HEK293 (cell line): ENCODE measurements around the gene DUSP14.

Experiments
- CTCF ChIA-PET: fragments of 350-600 bp; formaldehyde crosslinking; extraction: SDS; loops from one replicate; lab custom pipeline; 2021; ENCODE audit warnings: antibody characterized with exemption; lab: Yijun Ruan, JAX
- POLR2A ChIA-PET: fragments of 300-600 bp; formaldehyde crosslinking; extraction: SDS; loops from one replicate; lab custom pipeline; 2020; ENCODE audit warnings: antibody characterized with exemption, inconsistent platforms; lab: Yijun Ruan, JAX
- H3K27ac ChIP-seq: fragments of 200-500 bp; sonication (Bioruptor generic); 2 replicates; pipeline ENCODE4 v1.5.1; 2014; ENCODE audit warnings: low read depth, low read length, control low read depth, inconsistent platforms; ENCODE audit errors: extremely low read depth
- H3K36me3 ChIP-seq, 2 experiments: fragments of 200-500 bp in 1 of 2; sonication (Bioruptor generic) in 1 of 2; 1 replicate in 1 of 2; 2 replicates in 1 of 2; pipeline ENCODE4 v1.5.1; 2014 to 2017; ENCODE audit warnings: inconsistent platforms in 2 of 2, low read length in 2 of 2; ENCODE audit not compliant: control insufficient read depth in 2 of 2, insufficient read depth in 1 of 2
- H3K4me1 ChIP-seq: fragments of 200-500 bp; sonication (Bioruptor generic); 2 replicates; pipeline ENCODE4 v1.5.1; 2014; ENCODE audit warnings: mild to moderate bottlenecking, low read length, inconsistent platforms; ENCODE audit not compliant: control insufficient read depth, insufficient read depth
- H3K4me3 ChIP-seq: 2 replicates; pipeline ENCODE4 v1.5.1; 2011; ENCODE audit warnings: low read depth, mild to moderate bottlenecking, control low read depth, low read length, moderate library complexity
- H3K9me3 ChIP-seq: fragments of 200-500 bp; sonication (Bioruptor generic); 2 replicates; pipeline ENCODE4 v1.5.1; 2014; ENCODE audit warnings: low read depth, low read length, inconsistent platforms; ENCODE audit not compliant: control insufficient read depth, insufficient read depth
- KLF10 ChIP-seq: fragments of 450-650 bp; IDR thresholded peaks from 2 replicates; pipeline ENCODE4 v1.5.1; 2018; ENCODE audit warnings: missing biosample characterization, mild to moderate bottlenecking, missing genetic modification characterization
- SCRT1 ChIP-seq: fragments of 450-650 bp; formaldehyde crosslinking; IDR thresholded peaks from 2 replicates; pipeline ENCODE4 v1.5.1; 2016; ENCODE audit warnings: missing biosample characterization, missing genetic modification characterization, borderline replicate concordance
- SCRT2 ChIP-seq: fragments of 450-650 bp; formaldehyde crosslinking; IDR thresholded peaks from 2 replicates; pipeline ENCODE4 v1.5.1; 2016; ENCODE audit warnings: missing biosample characterization, missing genetic modification characterization
- ZEB2 ChIP-seq: fragments of 450-650 bp; formaldehyde crosslinking; IDR thresholded peaks from 2 replicates; pipeline ENCODE4 v1.5.1; 2016; ENCODE audit warnings: missing biosample characterization, missing genetic modification characterization
- ZFHX2 ChIP-seq: fragments of 450-650 bp; formaldehyde crosslinking; conservative IDR thresholded peaks from 2 replicates; pipeline ENCODE4 v1.5.1; 2016; ENCODE audit warnings: missing biosample characterization, missing genetic modification characterization
- ZNF112 ChIP-seq: fragments of 450-650 bp; formaldehyde crosslinking; IDR thresholded peaks from 2 replicates; pipeline ENCODE4 v1.5.0; 2017; ENCODE audit warnings: missing biosample characterization, missing genetic modification characterization
- ZNF16 ChIP-seq: fragments of 450-650 bp; formaldehyde crosslinking; IDR thresholded peaks from 2 replicates; pipeline ENCODE4 v1.5.1; 2016; ENCODE audit warnings: low read depth, missing biosample characterization, missing genetic modification characterization
- ZNF350 ChIP-seq: fragments of 450-650 bp; formaldehyde crosslinking; IDR thresholded peaks from 2 replicates; pipeline ENCODE4 v1.5.0; 2017; ENCODE audit warnings: missing biosample characterization, mild to moderate bottlenecking, missing genetic modification characterization
- ZNF394 ChIP-seq: fragments of 450-650 bp; formaldehyde crosslinking; IDR thresholded peaks from 2 replicates; pipeline ENCODE4 v1.5.1; 2016; ENCODE audit warnings: missing biosample characterization, missing genetic modification characterization, mild to moderate bottlenecking, moderate library complexity, borderline replicate concordance
- ZNF423 ChIP-seq: fragments of 450-650 bp; formaldehyde crosslinking; IDR thresholded peaks from 2 replicates; pipeline ENCODE4 v1.5.1; 2016; ENCODE audit warnings: missing biosample characterization, missing genetic modification characterization
- ZNF510 ChIP-seq: fragments of 450-650 bp; formaldehyde crosslinking; IDR thresholded peaks from 2 replicates; pipeline ENCODE4 v1.5.1; 2018; ENCODE audit warnings: mild to moderate bottlenecking, missing genetic modification characterization, missing biosample characterization; ENCODE audit not compliant: insufficient replicate concordance
- ZNF664 ChIP-seq: fragments of 450-650 bp; formaldehyde crosslinking; IDR thresholded peaks from 2 replicates; pipeline ENCODE4 v1.5.1; 2016; ENCODE audit warnings: missing biosample characterization, missing genetic modification characterization
- ZNF701 ChIP-seq: fragments of 450-650 bp; formaldehyde crosslinking; IDR thresholded peaks from 2 replicates; pipeline ENCODE4 v1.5.1; 2016; ENCODE audit warnings: missing biosample characterization, missing genetic modification characterization
- TF ChIP-seq, protein P1 (sequence below): fragments of 450-650 bp; formaldehyde crosslinking; conservative IDR thresholded peaks from 2 replicates; pipeline ENCODE4 v1.5.1; 2016; ENCODE audit warnings: low read depth, missing biosample characterization, missing genetic modification characterization
- TF ChIP-seq, protein P2 (sequence below): fragments of 450-650 bp; formaldehyde crosslinking; IDR thresholded peaks from 2 replicates; pipeline ENCODE4 v1.5.1; 2017; ENCODE audit warnings: missing biosample characterization, missing genetic modification characterization

The DUSP14 gene

DNA sequence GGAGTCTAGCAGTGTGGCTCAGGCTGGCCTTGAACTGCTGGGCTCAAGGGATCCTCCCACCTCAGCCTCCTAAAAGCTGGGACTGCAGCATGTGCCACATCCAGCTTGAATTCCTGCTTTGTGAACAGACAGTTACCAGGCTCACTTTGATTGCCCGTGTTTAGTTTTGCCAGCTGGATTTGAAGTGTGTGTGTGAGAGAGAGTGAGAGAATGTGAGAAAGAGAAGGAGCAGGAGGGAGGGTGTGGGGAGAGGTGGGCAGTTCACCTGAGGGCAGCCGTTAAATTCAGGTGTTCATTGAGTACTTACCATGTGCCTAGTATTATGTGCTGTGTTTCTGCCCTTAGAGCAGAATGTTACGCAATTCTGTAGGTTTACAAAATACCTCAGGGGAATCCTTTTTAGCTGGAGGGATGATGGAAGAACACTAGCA is 4.7 kb downstream of the DUSP14 start (continued):
- peak; percentile 32; the same call in 1 of the 2 replicates for TF ChIP-seq ZEB2 (tag by site-specific recombination)
- no peak for TF ChIP-seq KLF10

DNA sequence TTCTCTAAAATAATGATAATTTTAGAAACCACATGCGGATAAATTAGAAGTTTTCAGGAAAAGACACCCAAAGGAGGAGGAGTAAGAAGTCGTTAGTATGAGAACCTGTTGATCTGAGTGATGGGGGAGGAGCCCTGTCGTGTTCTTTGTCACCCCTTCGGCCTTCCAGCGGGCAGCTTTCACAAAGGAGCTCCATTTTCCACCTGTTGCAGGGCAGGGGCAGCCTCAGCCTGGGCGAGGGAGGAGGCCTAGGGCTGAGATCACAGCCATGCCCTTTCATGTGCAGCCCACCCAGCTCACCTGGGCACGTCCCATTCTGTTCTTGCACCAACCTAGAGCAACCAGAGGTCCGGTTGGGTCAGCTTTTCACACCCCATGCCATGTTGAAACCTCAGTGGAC is 5.3 kb downstream of the DUSP14 start:
- no peak overlapping the region for H3K4me3 ChIP-seq
- POLR2A ChIA-PET: interaction anchor here (0.6 to 0.9 kb wide), 2 partner anchors 14 to 136 kb away, joined by 3 read pairs; no protein-coding TSS in a partner anchor
- CTCF ChIA-PET: interaction anchor here (0.9 to 2.2 kb wide), 4 partner anchors 9 to 122 kb away, joined by 3 to 9 read pairs (median 3); no protein-coding TSS in a partner anchor
- H3K27ac ChIP-seq: no peak overlapping the region
- peaks cover 14% of the 10 kb centered on the region for H3K4me1 ChIP-seq
- H3K9me3 ChIP-seq: no peaks in the 10 kb centered on the region
- TF ChIP-seq ZNF423 (tag by site-specific recombination) (no peak), ZNF16 (tag by site-specific recombination) (no peak), SCRT2 (tag by site-specific recombination) (peak; percentile 98), ZNF350 (no peak), ZNF510 (tag by site-specific recombination) (no peak), ZFHX2 (tag by site-specific recombination) (no peak), SCRT1 (tag by site-specific recombination) (peak; percentile 93)
- TF ChIP-seq, protein P1, sequence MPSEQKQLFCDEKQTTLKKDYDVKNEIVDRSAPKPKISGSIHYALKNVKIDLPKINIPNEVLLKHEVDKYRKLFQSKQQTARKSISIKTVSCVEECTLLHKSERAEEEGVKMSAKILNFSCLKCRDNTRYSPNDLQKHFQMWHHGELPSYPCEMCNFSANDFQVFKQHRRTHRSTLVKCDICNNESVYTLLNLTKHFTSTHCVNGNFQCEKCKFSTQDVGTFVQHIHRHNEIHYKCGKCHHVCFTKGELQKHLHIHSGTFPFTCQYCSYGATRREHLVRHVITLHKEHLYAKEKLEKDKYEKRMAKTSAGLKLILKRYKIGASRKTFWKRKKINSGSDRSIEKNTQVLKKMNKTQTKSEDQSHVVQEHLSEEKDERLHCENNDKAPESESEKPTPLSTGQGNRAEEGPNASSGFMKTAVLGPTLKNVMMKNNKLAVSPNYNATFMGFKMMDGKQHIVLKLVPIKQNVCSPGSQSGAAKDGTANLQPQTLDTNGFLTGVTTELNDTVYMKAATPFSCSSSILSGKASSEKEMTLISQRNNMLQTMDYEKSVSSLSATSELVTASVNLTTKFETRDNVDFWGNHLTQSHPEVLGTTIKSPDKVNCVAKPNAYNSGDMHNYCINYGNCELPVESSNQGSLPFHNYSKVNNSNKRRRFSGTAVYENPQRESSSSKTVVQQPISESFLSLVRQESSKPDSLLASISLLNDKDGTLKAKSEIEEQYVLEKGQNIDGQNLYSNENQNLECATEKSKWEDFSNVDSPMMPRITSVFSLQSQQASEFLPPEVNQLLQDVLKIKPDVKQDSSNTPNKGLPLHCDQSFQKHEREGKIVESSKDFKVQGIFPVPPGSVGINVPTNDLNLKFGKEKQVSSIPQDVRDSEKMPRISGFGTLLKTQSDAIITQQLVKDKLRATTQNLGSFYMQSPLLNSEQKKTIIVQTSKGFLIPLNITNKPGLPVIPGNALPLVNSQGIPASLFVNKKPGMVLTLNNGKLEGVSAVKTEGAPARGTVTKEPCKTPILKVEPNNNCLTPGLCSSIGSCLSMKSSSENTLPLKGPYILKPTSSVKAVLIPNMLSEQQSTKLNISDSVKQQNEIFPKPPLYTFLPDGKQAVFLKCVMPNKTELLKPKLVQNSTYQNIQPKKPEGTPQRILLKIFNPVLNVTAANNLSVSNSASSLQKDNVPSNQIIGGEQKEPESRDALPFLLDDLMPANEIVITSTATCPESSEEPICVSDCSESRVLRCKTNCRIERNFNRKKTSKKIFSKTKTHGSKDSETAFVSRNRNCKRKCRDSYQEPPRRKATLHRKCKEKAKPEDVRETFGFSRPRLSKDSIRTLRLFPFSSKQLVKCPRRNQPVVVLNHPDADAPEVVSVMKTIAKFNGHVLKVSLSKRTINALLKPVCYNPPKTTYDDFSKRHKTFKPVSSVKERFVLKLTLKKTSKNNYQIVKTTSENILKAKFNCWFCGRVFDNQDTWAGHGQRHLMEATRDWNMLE (tag by site-specific recombination): no peak
- H3K36me3 ChIP-seq: peaks cover 0 to 2% of the 10 kb centered on the region in 2 experiments; a peak in 2 of 3 replicates

DNA sequence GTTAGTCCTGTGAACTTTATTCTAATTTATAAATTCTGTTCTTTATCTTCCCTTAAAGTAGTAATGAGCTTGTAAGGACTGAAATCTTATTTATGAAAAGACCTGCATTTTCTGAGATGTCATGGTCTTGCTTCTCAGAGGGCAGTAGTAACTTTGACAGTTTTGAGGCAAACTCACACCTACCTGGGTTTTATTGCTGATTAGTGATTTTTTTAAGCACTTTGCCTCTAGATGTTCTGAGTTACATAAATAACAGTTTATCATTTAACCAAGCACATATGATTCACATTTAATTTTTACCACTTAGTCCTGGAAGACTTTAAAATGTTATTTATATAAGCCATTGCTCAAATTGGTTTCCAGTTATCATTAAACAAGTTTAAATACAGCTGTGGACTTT is 10.7 kb downstream of the DUSP14 start:
- POLR2A ChIA-PET: no interaction called here
- CTCF ChIA-PET: interaction anchor here (0.5 kb wide), 1 partner anchor 28 kb away, joined by 5 read pairs; no protein-coding TSS in a partner anchor
- Histone ChIP-seq H3K4me3 (no peak overlapping the region), H3K36me3 (peaks cover 3 to 9% of the 10 kb centered on the region in 2 experiments; a peak in 2 of 3 replicates), H3K4me1 (no peaks in the 10 kb centered on the region), H3K9me3 (no peaks in the 10 kb centered on the region), H3K27ac (no peak overlapping the region)
- TF ChIP-seq, protein P2, sequence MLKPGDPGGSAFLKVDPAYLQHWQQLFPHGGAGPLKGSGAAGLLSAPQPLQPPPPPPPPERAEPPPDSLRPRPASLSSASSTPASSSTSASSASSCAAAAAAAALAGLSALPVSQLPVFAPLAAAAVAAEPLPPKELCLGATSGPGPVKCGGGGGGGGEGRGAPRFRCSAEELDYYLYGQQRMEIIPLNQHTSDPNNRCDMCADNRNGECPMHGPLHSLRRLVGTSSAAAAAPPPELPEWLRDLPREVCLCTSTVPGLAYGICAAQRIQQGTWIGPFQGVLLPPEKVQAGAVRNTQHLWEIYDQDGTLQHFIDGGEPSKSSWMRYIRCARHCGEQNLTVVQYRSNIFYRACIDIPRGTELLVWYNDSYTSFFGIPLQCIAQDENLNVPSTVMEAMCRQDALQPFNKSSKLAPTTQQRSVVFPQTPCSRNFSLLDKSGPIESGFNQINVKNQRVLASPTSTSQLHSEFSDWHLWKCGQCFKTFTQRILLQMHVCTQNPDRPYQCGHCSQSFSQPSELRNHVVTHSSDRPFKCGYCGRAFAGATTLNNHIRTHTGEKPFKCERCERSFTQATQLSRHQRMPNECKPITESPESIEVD (tag by site-specific recombination): peak; percentile 44
- TF ChIP-seq ZNF701 (no peak), ZNF664 (peak; percentile 15; the same call in 1 of the 2 replicates), ZNF112 (tag by site-specific recombination) (no peak), ZNF394 (no peak)
